KG1 (cell line): ENCODE measurements around the gene ASIC4.

ENCODE experiments used
- DNase-seq: peaks from one replicate; lab custom pipeline; 2025; lab: John Stamatoyannopoulos, UW

Gene ASIC4

DNA sequence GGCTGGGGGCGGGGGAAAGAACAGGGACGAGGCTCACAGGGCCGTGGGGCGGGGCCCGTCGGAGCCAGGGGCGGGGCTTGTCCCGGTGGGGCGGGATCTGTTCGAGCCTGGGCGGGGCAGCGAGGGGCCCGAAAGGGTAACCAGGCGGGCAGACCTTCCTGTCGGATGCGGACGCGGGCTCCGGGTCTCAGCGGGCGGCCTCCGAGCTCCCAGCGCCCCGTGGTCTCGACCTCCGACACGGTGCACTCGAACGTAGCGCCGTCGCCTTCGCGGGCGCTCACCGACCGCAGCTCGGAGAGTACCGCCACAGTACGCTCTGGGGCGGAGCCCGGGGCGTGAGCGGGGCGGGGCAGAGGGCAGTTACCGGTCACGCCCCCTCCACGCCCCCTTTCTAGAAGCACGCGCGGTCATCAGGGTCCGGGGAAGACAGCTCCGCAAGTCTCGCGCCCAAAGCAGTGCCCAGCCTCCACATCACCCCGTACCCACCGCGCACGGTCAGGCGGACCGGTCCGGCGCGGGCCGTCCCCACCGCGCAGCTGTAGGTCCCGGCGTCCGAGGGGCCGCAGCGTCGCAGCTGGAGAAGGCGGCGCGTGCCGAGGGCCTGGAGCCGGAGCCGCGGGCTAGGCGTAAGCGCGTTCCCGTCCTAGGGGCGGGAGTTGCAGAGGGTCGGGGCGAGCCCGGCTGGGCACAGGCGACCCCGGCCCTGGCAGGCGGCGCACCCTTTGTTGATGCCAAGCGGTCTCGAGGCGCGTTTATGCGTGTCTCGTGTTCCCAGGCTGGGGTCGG, 38.3 kb downstream of the ASIC4 start:
- DNase-seq: no peak

DNA sequence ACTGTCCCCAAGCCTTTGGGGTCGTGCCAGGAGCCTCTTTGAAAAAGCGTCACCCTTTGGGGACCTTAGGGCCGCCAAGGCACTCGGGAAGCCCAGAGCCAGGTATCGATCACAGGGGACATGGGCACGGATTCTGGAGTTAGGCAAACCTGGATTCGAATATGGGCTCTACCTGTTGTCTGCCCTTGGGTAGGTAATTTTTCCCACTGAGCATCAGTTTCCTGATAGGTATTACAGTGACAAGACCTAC, 38.8 kb downstream of the ASIC4 start:
- DNase-seq: no peak

- DNase-seq: no peak
Observed at GRCh38 chr2:219553463-219553963, 39.2 kb downstream of the ASIC4 start.

DNA sequence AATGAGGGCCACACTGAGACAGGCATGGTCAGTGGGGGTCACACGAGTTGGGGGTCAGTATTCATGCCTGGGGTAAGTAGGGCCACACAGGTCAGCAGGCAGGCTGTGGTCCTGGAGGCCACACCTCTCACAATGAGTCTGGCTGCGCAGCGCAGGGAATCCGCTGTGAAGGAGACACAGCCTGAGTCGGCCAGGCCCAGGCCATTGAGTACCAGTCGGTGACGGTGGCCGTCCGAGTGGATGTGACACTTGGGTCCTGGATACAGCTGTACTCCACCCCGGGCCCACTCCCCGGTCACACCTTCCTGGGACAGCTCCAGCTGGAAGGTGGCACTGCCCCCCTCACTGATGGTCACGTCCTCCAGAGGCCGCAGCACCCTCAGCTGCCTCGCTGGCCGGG, 40.1 kb downstream of the ASIC4 start:
- no peak for DNase-seq

DNA sequence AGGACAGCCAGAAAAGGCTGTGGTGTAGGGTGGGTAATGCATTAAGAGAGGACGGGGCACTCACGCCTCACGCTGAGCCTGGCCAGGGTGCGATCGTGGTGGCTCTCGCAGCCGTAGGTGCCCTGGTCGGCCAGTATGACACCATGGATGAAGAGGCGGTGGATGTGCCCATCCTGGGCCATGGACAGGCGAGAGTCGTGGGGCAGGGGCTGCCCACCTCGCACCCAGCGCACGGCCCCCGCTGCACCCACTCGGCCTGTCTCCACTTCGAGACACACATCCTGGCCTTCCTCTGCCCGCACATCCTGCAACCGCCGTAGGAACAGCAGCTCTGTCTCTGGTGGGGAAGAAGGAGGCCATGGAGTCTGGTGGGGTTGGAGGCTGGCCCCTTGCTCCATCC, 41.7 kb downstream of the ASIC4 start:
- no peak for DNase-seq

DNA sequence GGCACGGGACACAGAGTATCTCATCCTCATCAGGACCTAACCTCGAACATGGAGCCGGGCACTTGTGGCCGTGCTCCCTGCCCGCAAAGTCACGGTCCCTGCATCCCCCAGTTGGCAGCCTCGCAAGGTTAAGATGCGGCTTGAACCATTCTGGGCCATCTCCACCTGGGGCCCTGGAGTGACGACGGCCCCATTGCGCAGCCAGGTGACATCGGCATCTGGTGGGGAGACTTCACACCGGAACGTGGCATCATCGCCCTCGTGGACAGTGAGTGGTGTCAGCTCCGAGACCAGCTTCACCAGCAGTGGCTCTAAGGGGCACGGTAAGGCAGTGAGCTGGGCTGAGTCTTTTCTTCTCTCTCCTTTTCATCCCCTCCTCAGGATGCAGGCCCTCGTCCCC, 42.1 kb downstream of the ASIC4 start:
- DNase-seq: no peak

DNA sequence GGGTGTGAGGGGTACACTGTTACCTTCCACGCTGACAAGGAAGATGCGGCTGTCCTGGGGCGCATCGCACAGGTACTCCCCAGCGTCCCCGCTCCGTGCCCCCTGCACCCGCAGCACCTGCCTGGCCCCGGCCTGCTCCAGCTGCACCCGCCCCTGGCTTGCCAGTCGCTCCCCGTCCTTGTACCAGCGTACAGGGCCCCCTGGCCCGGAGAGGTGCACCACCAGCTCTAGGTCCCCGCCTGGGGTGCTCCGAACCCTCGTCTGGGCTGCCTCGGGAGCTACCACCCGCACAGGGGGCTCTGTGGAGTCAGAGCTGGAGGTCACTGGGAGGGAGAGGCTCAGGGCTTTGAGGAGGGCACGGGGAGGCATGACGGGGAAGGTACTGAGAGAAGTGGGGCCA, 43.0 kb downstream of the ASIC4 start:
- no peak for DNase-seq

DNA sequence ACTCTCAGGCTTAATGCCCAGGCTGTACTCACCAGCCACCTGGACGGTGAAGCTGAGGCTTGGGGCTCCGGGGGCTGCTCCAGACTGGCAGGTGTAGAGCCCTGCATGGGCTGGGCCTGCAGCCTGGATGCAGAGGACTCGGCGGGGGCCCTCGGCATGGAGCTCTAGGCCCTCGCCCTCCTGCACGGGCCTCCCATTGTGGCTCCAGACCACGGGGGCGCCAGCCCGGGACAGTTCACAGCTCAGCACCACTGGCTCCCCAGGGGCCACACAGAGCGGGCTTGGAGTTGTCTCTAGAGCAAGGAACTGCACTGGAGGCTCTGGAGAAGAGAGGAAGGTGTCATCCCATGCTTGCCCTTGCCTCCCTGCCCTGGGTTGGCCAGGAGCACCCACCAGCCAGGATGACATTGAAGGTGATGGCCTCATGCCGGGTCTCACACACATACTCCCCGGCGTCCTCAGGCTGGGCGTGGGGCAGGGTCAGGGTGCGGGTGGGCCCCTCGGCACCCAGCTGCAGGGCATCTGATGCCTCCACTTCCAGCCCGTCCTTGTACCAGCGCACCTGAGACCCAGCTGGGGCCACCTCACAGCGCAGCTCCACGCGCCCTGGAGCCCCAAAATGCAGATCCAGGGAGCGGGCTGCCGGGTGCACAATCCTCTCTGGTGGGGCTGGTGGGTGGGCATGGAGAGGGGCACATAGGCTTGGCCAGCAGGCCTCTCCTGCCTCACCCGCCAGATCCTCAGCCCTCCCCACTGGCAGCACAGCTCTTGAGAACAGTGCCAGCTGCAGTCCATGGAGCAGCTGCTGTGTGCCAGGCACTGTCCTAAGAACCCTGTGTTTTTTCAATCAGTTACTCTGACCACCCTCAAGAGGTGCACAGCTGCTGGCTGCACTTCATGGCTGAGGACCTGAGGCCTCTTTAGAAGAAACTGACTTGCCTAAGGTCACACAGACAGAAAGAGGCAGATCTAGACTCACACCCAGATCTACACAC, 43.8 kb downstream of the ASIC4 start:
- no peak for DNase-seq

- DNase-seq: no peak
Observed at GRCh38 chr2:219559156-219559915, 45.1 kb downstream of the ASIC4 start.

- DNase-seq: no peak
Observed at GRCh38 chr2:219560037-219560892, 46.0 kb downstream of the ASIC4 start.

DNA sequence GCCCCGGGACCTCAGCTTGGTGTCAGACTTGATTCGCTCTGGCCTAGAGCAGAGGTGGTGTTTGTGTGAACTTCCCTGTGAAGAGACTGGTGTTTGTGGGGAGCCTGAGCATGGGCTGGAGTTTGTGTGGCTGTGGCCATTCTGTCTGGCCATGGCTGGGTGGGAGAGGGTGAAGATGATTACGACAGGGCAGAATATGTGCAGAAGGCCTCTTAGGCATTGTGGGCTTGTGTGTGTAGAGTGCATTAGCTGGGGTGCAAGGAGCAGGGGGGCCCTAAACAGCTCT, 46.6 kb downstream of the ASIC4 start:
- no peak for DNase-seq

DNA sequence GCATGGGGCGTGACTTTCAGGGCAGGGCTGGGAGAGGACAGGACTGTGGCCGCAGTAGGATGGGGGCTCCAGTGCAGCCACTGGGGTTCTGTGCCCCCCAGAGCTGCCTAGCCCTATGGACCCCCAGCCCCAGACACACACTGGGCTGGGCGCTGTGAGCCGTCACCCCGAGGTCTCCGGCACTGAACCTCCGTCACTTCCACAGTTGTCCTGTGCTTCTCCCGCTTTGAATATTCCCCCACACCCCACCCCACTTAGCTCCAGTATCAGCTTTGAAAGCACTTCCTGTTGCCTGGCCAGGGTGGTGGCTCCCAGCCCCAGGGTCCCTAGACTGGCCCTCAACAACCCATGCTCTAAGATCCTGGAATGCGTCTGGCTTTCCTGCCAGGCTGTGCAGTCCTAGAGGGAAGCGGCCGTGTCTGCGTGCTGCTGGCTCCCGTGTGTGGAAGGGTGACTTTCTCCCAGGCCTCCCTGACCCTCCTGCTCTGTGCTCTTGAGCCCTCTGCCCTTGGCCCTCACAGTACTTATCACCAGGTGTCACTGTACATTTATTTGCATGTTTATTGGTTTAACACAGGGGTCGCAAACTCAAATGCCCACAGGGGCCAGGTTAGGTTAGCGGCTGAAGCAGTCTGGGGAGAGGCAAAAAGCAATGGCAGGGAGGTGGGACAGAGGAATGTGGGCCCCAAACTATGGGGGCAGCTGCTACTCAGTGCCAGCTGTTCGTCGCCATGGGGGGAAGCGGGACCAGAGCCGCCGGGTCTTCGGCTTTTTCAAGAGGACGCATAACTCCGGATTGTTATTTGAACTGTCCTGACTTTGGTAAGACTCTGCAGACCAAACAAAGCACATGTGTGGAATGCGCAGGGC, 47.1 kb downstream of the ASIC4 start:
- DNase-seq: no peak

DNA sequence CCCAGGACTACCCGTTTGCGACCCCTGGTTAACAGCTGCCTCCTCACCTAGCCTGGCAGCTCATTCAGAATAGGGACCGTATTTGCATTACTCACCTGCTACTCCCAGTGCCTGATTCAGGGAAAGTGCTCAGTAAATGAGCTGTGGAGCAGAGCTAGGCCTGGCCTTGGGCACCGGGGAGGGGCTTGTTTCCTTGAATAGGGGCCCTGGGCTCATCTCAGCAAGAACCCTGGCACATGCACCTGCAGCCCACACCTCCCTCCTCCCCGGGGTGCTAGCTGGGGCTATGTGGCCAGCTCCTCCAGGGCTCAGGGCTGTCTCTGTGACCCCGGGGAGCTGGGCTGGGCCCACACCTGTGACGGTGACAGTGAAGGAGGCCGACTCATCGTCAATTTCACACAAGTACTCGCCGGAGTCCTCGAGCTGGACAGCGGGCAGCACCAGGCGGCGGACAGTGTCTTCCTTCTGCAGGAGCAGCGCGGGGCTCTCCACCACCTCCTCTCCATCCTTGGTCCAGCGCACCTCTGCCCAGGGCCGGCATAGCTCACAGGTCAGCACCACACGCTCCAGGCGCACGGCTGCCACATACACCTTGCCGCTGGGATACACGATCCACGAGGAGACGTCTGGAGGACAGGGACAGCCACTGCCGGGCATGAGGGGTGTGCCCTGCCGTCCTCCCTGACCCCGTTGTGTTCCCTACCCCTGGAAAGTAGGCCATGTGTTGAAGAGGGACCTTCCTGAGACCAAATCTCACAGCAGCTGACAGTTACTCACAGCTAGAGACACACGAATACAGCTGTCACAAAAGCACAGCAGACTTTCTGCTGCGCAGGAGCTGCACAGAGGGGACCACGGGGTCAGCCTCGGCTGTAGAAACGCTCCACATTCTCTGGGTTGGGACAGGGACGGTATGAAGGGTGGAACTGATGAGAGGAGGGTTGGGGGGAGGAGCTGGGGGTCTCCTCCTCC, 48.1 kb downstream of the ASIC4 start:
- no peak for DNase-seq

- DNase-seq: no peak
Observed at GRCh38 chr2:219563271-219563928, 49.1 kb downstream of the ASIC4 start.

DNA sequence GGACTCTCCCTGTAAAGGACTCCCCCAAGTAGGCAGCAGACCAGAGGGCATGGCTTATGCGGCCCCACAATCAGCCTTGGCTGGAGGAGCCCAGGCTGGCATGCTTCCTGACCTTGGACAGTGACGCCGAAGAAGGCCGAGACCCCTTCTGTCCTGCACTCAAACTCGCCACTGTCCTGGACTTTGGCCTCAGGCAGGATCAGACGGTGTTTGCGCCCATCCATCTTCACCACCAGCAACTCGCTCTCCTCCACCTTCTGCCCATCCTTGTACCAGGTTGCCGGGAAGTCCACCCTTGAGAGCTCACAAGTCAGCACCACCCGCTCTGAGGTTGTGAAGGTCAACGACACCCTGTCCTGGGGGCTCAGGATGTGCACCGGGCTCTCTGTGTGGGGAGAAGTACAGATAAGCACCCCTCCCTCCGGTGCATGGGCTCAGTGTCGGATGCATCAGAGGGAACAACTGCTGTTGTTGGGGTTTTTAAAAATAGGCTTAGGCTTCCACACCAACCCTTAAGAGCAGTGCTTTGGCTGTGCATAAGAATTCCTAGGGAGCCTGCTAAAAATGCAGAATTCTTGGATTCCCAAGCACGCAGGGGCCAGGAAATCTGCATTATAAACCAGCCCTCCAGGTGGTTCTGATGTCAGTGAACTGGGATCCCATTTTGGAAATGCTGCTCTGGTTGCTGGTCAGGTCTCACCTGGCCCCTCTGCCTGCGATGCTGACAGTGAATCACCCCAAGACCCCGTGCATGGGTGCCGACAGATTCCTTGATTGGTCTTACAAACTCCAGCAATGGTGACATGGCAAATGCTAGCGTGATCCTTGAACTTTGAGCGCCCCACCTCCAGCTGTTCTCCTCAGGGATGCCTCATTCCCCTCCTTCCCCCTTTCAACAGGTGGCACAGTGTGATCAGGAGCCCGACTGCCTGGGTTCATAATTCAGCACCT, 51.1 kb downstream of the ASIC4 start:
- DNase-seq: no peak

GRCh38 chr2:219566640-219567039, 52.4 kb downstream of the ASIC4 start:
- DNase-seq: no peak

- DNase-seq: no peak
Observed at GRCh38 chr2:219567131-219567530, 52.8 kb downstream of the ASIC4 start.
